HL-60/S4 treated with phorbol 12-myristate 13-acetate at 8.2 ng/mL for 4 days and 3 days (cell line): ENCODE data around the gene SPEF2.

Experiments
- in situ Hi-C: fragments of 300-500 bp; cut with MboI; formaldehyde crosslinking; loops from 2 replicates; pipeline ENCODE4 v1.15.0; 2022; ENCODE audit warnings: low sequenced_read_pairs

SPEF2 gene

GRCh38 chr5:35651002-35651756 lies 33.5 kb downstream of the SPEF2 start:
- in situ Hi-C loops: loop anchor here (25.0 kb wide), 1 partner anchor 261 kb away; no protein-coding TSS in a partner anchor

- in situ Hi-C loops: loop anchor here (25.0 kb wide), 1 partner anchor 256 kb away; no protein-coding TSS in a partner anchor
Measured at GRCh38 chr5:35656721-35657120, 39.1 kb downstream of the SPEF2 start.

- in situ Hi-C loops: loop anchor here (25.0 kb wide), 1 partner anchor 254 kb away; no protein-coding TSS in a partner anchor
Measured at GRCh38 chr5:35657877-35658276, 40.2 kb downstream of the SPEF2 start.

- in situ Hi-C loops: loop anchor here (25.0 kb wide), 1 partner anchor 253 kb away; no protein-coding TSS in a partner anchor
Measured at GRCh38 chr5:35659556-35659955, 41.9 kb downstream of the SPEF2 start.

- in situ Hi-C loops: loop anchor here (25.0 kb wide), 1 partner anchor 252 kb away; no protein-coding TSS in a partner anchor
Measured at GRCh38 chr5:35660451-35660850, 42.8 kb downstream of the SPEF2 start.

- in situ Hi-C loops: loop anchor here (25.0 kb wide), 1 partner anchor 248 kb away; no protein-coding TSS in a partner anchor
Measured at GRCh38 chr5:35664584-35664983, 46.9 kb downstream of the SPEF2 start.

- in situ Hi-C loops: loop anchor here (25.0 kb wide), 1 partner anchor 247 kb away; no protein-coding TSS in a partner anchor
Measured at GRCh38 chr5:35665096-35665495, 47.4 kb downstream of the SPEF2 start.

- in situ Hi-C loops: loop anchor here (25.0 kb wide), 1 partner anchor 244 kb away; no protein-coding TSS in a partner anchor
Measured at GRCh38 chr5:35668319-35668718, 50.7 kb downstream of the SPEF2 start.

- in situ Hi-C loops: loop anchor here (25.0 kb wide), 1 partner anchor 244 kb away; no protein-coding TSS in a partner anchor
Measured at GRCh38 chr5:35668794-35669193, 51.1 kb downstream of the SPEF2 start.

GRCh38 chr5:35671541-35672295 lies 54.1 kb downstream of the SPEF2 start:
- in situ Hi-C loops: loop anchor here (25.0 kb wide), 1 partner anchor 241 kb away; no protein-coding TSS in a partner anchor

GRCh38 chr5:35672296-35672655 lies 54.6 kb downstream of the SPEF2 start:
- in situ Hi-C loops: loop anchor here (25.0 kb wide), 1 partner anchor 240 kb away; no protein-coding TSS in a partner anchor

- in situ Hi-C loops: loop anchor here (25.0 kb wide), 1 partner anchor 239 kb away; no protein-coding TSS in a partner anchor
Measured at GRCh38 chr5:35672995-35673394, 55.3 kb downstream of the SPEF2 start.

- in situ Hi-C loops: loop anchor here (25.0 kb wide), 1 partner anchor 238 kb away; no protein-coding TSS in a partner anchor
Measured at GRCh38 chr5:35674049-35674448, 56.4 kb downstream of the SPEF2 start.

GRCh38 chr5:35675392-35675791 lies 57.7 kb downstream of the SPEF2 start:
- in situ Hi-C loops: no loop called here

- in situ Hi-C loops: no loop called here
Measured at GRCh38 chr5:35677878-35678277, 60.2 kb downstream of the SPEF2 start.

GRCh38 chr5:35678661-35679060 lies 61.0 kb downstream of the SPEF2 start:
- in situ Hi-C loops: no loop called here

- in situ Hi-C loops: no loop called here
Measured at GRCh38 chr5:35679357-35679756, 61.7 kb downstream of the SPEF2 start.

GRCh38 chr5:35681911-35682310 lies 64.2 kb downstream of the SPEF2 start:
- in situ Hi-C loops: no loop called here

- in situ Hi-C loops: no loop called here
Measured at GRCh38 chr5:35683466-35683865, 65.8 kb downstream of the SPEF2 start.

GRCh38 chr5:35685161-35685560 lies 67.5 kb downstream of the SPEF2 start:
- in situ Hi-C loops: no loop called here

- in situ Hi-C loops: no loop called here
Measured at GRCh38 chr5:35687961-35688360, 70.3 kb downstream of the SPEF2 start.
